ENCODE data around the gene CD151. TPM values are rescaled to one million over a fixed set of nuclear protein-coding genes. Genes with fewer than 3 reads are reported as not detected.

CD151 gene
- total RNA-seq, 2 experiments from 2014 or later = 0.28 to 0.84 TPM

- Histone ChIP-seq H3K9me2 (ENCODE audit: insufficient read depth, low read length) (no peaks in the 10 kb centered on the region), H2AFZ (ENCODE audit: low read length) (no peak overlapping the region), H3K4me3 (ENCODE audit: low read depth, low read length, poor library complexity, severe bottlenecking) (no peak overlapping the region), H4K20me1 (ENCODE audit: insufficient read depth, low read length) (no peaks in the 10 kb centered on the region), H3K4me2 (ENCODE audit: low read length) (no peak overlapping the region), H3K4me1 (ENCODE audit: insufficient read depth, low read length, poor library complexity, severe bottlenecking) (peaks cover 37% of the 10 kb centered on the region), H3K36me3 (ENCODE audit: insufficient read depth, low read length) (peaks cover 30% of the 10 kb centered on the region; the same call in 1 of the 2 replicates), H3K27ac (ENCODE audit: low read depth, low read length, poor library complexity, severe bottlenecking) (no peak overlapping the region), H3K9me3 (ENCODE audit: low read length) (no peaks in the 10 kb centered on the region), H3K79me2 (ENCODE audit: insufficient read depth, low read depth, low read length) (peaks cover 8% of the 10 kb centered on the region; the same call in 1 of the 2 replicates)
- no TSS peak for BruUV-seq (replicated peaks)
- DNase-seq (ENCODE audit: low spot score) = no peak
- ChIA-PET CTCF (ENCODE audit: unreplicated experiment) (no interaction called here), POLR2A (no interaction called here)
- intact Hi-C loops (cut with micrococcal nuclease; ENCODE audit: unreplicated experiment) = no loop called here
- no peak for TF ChIP-seq CTCF (conservative IDR thresholded peaks at IDR 0.05; ENCODE audit: low read length)
- no peak for TF ChIP-seq EZH2phosphoT487 (IDR thresholded peaks at IDR 0.05; ENCODE audit: borderline replicate concordance, low read depth, low read length)
Measured at GRCh38 chr11:801097-801780, 31.5 kb upstream of the CD151 start.

GRCh38 chr11:802018-802617, 30.6 kb upstream of the CD151 start:
- no peak overlapping the region for H2AFZ ChIP-seq (ENCODE audit: low read length)
- H3K4me2 ChIP-seq (ENCODE audit: low read length) = no peak overlapping the region
- no peaks in the 10 kb centered on the region for H4K20me1 ChIP-seq (ENCODE audit: insufficient read depth, low read length)
- intact Hi-C loops (cut with micrococcal nuclease; ENCODE audit: unreplicated experiment) = no loop called here
- H3K4me3 ChIP-seq (ENCODE audit: low read depth, low read length, poor library complexity, severe bottlenecking) = no peak overlapping the region
- H3K79me2 ChIP-seq (ENCODE audit: insufficient read depth, low read depth, low read length) = no peaks in the 10 kb centered on the region; the same call in 1 of the 2 replicates
- POLR2A ChIA-PET = no interaction called here
- peaks cover 30% of the 10 kb centered on the region; the same call in 1 of the 2 replicates for H3K36me3 ChIP-seq (ENCODE audit: insufficient read depth, low read length)
- BruUV-seq (replicated peaks) = no TSS peak
- TF ChIP-seq EZH2phosphoT487 (IDR thresholded peaks at IDR 0.05; ENCODE audit: borderline replicate concordance, low read depth, low read length) (no peak), CTCF (conservative IDR thresholded peaks at IDR 0.05; ENCODE audit: low read length) (no peak)
- H3K4me1 ChIP-seq (ENCODE audit: insufficient read depth, low read length, poor library complexity, severe bottlenecking) = peaks cover 30% of the 10 kb centered on the region
- H3K27ac ChIP-seq (ENCODE audit: low read depth, low read length, poor library complexity, severe bottlenecking) = no peak overlapping the region
- H3K9me3 ChIP-seq (ENCODE audit: low read length) = no peaks in the 10 kb centered on the region
- H3K9me2 ChIP-seq (ENCODE audit: insufficient read depth, low read length) = no peaks in the 10 kb centered on the region
- DNase-seq (ENCODE audit: low spot score) = no peak
- CTCF ChIA-PET (ENCODE audit: unreplicated experiment) = no interaction called here
